K562 (cell line): ENCODE measurements around the gene ACTN4. TPM values are rescaled to one million over a fixed set of nuclear protein-coding genes. Genes with fewer than 3 reads are reported as not detected.

ENCODE experiments used
- CREB5 ChIP-seq: fragments of 250-450 bp; sonication (Bioruptor Pico); IDR thresholded peaks from 2 replicates; pipeline ENCODE4 v1.5.0; 2020; ENCODE audit warnings: mild to moderate bottlenecking
- CXXC5 ChIP-seq: fragments of 250-450 bp; sonication (Bioruptor Pico); IDR thresholded peaks from 2 replicates; pipeline ENCODE4 v1.8.0; 2022; ENCODE audit warnings: inconsistent platforms, mild to moderate bottlenecking, moderate library complexity
- DMBX1 ChIP-seq: fragments of 250-450 bp; sonication (Bioruptor Pico); IDR thresholded peaks from 2 replicates; pipeline ENCODE4 v1.8.0; 2022; ENCODE audit warnings: inconsistent platforms, mild to moderate bottlenecking, moderate library complexity, borderline replicate concordance
- E2F5 ChIP-seq: sonication (generic); formaldehyde crosslinking; IDR thresholded peaks from 2 replicates; pipeline ENCODE4 v1.8.0; 2022; ENCODE audit warnings: mild to moderate bottlenecking, missing genetic modification reagents
- HMGN3 ChIP-seq: IDR thresholded peaks from 2 replicates; pipeline ENCODE4 v1.6.1; 2011; ENCODE audit warnings: borderline replicate concordance, low read depth, mild to moderate bottlenecking, mixed read lengths, low read length; ENCODE audit not compliant: insufficient read length; ENCODE audit errors: extremely low read depth
- NUFIP1 ChIP-seq: fragments of 450-650 bp; IDR thresholded peaks from 2 replicates; pipeline ENCODE4 v1.6.1; 2018; ENCODE audit not compliant: partially characterized antibody
- TCFL5 ChIP-seq: fragments of 250-450 bp; sonication (Bioruptor Pico); conservative IDR thresholded peaks from 2 replicates; pipeline ENCODE4 v1.6.1; 2021; ENCODE audit warnings: mild to moderate bottlenecking, moderate library complexity, matching md5 sums
- ZFP30 ChIP-seq: fragments of 250-450 bp; sonication (Bioruptor Pico); IDR thresholded peaks from 2 replicates; pipeline ENCODE4 v1.8.0; 2022; ENCODE audit warnings: moderate library complexity, mild to moderate bottlenecking, inconsistent platforms, borderline replicate concordance
- ZNF133 ChIP-seq: fragments of 250-450 bp; sonication (Bioruptor Pico); IDR thresholded peaks from 2 replicates; pipeline ENCODE4 v1.4.0; 2020; ENCODE audit warnings: mild to moderate bottlenecking
- ZNF184 ChIP-seq: sonication (generic); formaldehyde crosslinking; IDR thresholded peaks from 2 replicates; pipeline ENCODE4 v1.5.0; 2020; ENCODE audit warnings: missing genetic modification reagents
- ZNF584 ChIP-seq: fragments of 200-800 bp; sonication (Bioruptor generic); IDR thresholded peaks from 2 replicates; pipeline ENCODE4 v1.6.1; 2016; ENCODE audit warnings: low read depth, mild to moderate bottlenecking, missing genetic modification characterization, missing compliant biosample characterization
- ZNF586 ChIP-seq: fragments of 450-650 bp; formaldehyde crosslinking; conservative IDR thresholded peaks from 2 replicates; pipeline ENCODE4 v1.4.0; 2020; ENCODE audit warnings: mild to moderate bottlenecking, moderate library complexity
- ZNF699 ChIP-seq: fragments of 250-450 bp; sonication (Bioruptor Pico); IDR thresholded peaks from 2 replicates; pipeline ENCODE4 v1.8.0; 2021; ENCODE audit warnings: mild to moderate bottlenecking, moderate library complexity; ENCODE audit not compliant: insufficient replicate concordance
- polyA plus RNA-seq, 8 experiments: library from polyadenylated mRNA; depleted of rRNA in 4 of 8; stranded (reverse) in 5 of 8; unstranded in 3 of 8; fragments of >200 nt; fragmentation: Nextera tagmentation in 2 of 8; fragmentation: Illumina TruSeq in 1 of 8; extraction: Ambion mirVana in 2 of 8; extraction: Trizol in 1 of 8; gene quantifications; 2 replicates each; pipeline versions ENCODE4 v1.2.1 to v1.2.3, GENCODE V29; 2011 to 2014; ENCODE audit warnings: inconsistent platforms in 1 of 8, missing spikeins in 1 of 8
- total RNA-seq, 7 experiments: library from RNA; depleted of rRNA in 6 of 7; stranded (reverse); fragments of >200 nt in 6 of 7; fragmentation: Illumina TruSeq in 2 of 7; extraction: Trizol in 2 of 7; gene quantifications; 2 replicates each; pipeline versions ENCODE4 v1.2.1 to v1.2.3, GENCODE V29; 2011 to 2021; ENCODE audit warnings: low replicate concordance in 1 of 7
- TF ChIP-seq, protein P1 (sequence below): fragments of 250-450 bp; sonication (Bioruptor Pico); IDR thresholded peaks from 2 replicates; pipeline ENCODE4 v1.8.0; 2022; ENCODE audit warnings: inconsistent platforms, mild to moderate bottlenecking, moderate library complexity, borderline replicate concordance
- TF ChIP-seq, protein P2 (sequence below): fragments of 450-650 bp; IDR thresholded peaks from 2 replicates; pipeline ENCODE4 v1.6.1; 2016; ENCODE audit warnings: mild to moderate bottlenecking
- TF ChIP-seq, protein P3 (sequence below): fragments of 450-650 bp; formaldehyde crosslinking; IDR thresholded peaks from 2 replicates; pipeline ENCODE4 v1.4.0; 2022; ENCODE audit warnings: missing genetic modification characterization
- TF ChIP-seq, protein P4 (sequence below), 2 experiments: fragments of 250-450 bp in 1 of 2; fragments of 450-650 bp in 1 of 2; sonication (Bioruptor Pico) in 1 of 2; IDR thresholded peaks; 2 replicates each; pipeline versions ENCODE4 v1.6.1 to v1.8.0; 2016 to 2021; ENCODE audit warnings: mild to moderate bottlenecking in 2 of 2, moderate library complexity in 2 of 2, missing compliant biosample characterization in 1 of 2, missing genetic modification characterization in 1 of 2

Gene ACTN4
- total and polyA plus RNA-seq, 9 of the 15 experiments (the other 6 are each of a cell fraction or from before 2014, with no cell fraction given): 3.1 to 385 (median 125) TPM

DNA sequence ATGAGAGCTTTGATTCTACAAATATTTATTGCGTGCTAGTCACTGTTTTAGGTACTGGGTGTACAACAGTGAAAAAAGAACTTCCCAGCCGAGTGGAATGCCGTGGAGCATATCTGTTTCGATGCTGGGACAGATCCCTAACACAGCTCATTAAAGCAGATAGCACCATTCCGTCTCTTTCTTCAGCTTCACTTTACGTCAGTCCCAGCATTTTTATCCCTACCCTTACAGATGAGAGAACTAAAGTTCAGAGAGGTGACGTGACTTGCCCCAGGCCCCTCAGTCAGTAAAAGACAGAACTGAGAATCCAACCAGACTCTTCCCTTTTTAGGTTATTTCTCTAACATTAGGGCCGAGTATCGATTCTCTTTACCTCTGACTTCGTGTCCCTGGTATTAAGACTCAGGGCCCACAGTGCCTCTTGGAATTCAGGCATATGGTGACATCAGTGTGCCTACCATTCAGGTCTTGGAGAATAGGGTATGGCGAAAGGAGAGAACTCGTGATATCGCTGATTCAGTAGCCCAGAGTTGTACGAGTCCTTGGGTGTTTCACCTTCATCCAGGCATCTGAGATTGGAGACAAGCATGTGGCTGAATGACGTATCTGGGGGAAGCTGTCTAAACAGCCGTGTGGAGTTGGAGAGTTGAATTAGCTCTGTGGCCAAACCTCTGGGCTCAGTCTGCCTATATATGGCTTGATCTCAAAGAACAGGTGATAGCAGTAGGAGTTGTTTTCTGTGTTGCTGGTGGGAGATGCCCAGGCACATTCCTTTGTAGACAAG is 27.1 kb downstream of the ACTN4 start (continued):
- TF ChIP-seq, protein P1, sequence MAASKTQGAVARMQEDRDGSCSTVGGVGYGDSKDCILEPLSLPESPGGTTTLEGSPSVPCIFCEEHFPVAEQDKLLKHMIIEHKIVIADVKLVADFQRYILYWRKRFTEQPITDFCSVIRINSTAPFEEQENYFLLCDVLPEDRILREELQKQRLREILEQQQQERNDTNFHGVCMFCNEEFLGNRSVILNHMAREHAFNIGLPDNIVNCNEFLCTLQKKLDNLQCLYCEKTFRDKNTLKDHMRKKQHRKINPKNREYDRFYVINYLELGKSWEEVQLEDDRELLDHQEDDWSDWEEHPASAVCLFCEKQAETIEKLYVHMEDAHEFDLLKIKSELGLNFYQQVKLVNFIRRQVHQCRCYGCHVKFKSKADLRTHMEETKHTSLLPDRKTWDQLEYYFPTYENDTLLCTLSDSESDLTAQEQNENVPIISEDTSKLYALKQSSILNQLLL (CRISPR knock-in tag): no peak
- no peak for TF ChIP-seq E2F5
- TF ChIP-seq ZNF584 (CRISPR knock-in tag): peak; percentile 38; the same call in 1 of the 2 replicates
- TF ChIP-seq HMGN3: no peak
- TF ChIP-seq, protein P2, sequence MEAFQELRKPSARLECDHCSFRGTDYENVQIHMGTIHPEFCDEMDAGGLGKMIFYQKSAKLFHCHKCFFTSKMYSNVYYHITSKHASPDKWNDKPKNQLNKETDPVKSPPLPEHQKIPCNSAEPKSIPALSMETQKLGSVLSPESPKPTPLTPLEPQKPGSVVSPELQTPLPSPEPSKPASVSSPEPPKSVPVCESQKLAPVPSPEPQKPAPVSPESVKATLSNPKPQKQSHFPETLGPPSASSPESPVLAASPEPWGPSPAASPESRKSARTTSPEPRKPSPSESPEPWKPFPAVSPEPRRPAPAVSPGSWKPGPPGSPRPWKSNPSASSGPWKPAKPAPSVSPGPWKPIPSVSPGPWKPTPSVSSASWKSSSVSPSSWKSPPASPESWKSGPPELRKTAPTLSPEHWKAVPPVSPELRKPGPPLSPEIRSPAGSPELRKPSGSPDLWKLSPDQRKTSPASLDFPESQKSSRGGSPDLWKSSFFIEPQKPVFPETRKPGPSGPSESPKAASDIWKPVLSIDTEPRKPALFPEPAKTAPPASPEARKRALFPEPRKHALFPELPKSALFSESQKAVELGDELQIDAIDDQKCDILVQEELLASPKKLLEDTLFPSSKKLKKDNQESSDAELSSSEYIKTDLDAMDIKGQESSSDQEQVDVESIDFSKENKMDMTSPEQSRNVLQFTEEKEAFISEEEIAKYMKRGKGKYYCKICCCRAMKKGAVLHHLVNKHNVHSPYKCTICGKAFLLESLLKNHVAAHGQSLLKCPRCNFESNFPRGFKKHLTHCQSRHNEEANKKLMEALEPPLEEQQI: no peak
- no peak for TF ChIP-seq TCFL5 (CRISPR knock-in tag)
- TF ChIP-seq CREB5 (CRISPR knock-in tag): no peak
- peak; percentile 65 for TF ChIP-seq CXXC5 (CRISPR knock-in tag)
- TF ChIP-seq ZNF586 (CRISPR knock-in tag): no peak
- TF ChIP-seq ZFP30 (CRISPR knock-in tag): no peak
- no peak for TF ChIP-seq ZNF184
- TF ChIP-seq NUFIP1: peak; percentile 48
- TF ChIP-seq, protein P3, sequence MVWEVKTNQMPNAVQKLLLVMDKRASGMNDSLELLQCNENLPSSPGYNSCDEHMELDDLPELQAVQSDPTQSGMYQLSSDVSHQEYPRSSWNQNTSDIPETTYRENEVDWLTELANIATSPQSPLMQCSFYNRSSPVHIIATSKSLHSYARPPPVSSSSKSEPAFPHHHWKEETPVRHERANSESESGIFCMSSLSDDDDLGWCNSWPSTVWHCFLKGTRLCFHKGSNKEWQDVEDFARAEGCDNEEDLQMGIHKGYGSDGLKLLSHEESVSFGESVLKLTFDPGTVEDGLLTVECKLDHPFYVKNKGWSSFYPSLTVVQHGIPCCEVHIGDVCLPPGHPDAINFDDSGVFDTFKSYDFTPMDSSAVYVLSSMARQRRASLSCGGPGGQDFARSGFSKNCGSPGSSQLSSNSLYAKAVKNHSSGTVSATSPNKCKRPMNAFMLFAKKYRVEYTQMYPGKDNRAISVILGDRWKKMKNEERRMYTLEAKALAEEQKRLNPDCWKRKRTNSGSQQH (CRISPR knock-in tag): no peak
- TF ChIP-seq DMBX1 (CRISPR knock-in tag): peak; percentile 84; the same call in 1 of the 2 replicates
- no peak for TF ChIP-seq ZNF699 (CRISPR knock-in tag)
- TF ChIP-seq, protein P4, sequence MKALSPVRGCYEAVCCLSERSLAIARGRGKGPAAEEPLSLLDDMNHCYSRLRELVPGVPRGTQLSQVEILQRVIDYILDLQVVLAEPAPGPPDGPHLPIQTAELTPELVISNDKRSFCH (CRISPR knock-in tag; IDR thresholded peaks at IDR 0.05): no peak
- TF ChIP-seq, protein P4 (tag; IDR thresholded peaks at IDR 0.05): peak; percentile 51; the same call in 1 of the 2 replicates
- no peak for TF ChIP-seq ZNF133 (CRISPR knock-in tag)
